A549 treated with AZD9567 at 1 μM for 4 hours (cell line): Measurements from ENCODE around the gene HOOK1. TPM values are rescaled to one million over a fixed set of nuclear protein-coding genes. Genes with fewer than 3 reads are reported as not detected.

Experiments used
- total RNA-seq: library from RNA; stranded (reverse); fragments of 200-300 nt; extraction: Qiagen RNA extraction; gene quantifications from 5 replicates; pipeline ENCODE4 v1.2.3, GENCODE V29; 2022; ENCODE audit not compliant: insufficient read depth

Gene HOOK1
- 0.37 to 2.5 TPM (median 0.61 TPM) in 5 replicates for total RNA-seq

GRCh38 chr1:59814901-59815825, at the start of gene HOOK1:
Gene HOOK1, plus strand, starts transcription at chr1:59814949. Its CDS starts 169 bp downstream, at chr1:59815118.

Other genes with a start within 250 kb of the HOOK1 start
- 0.05 to 0.09 TPM (median 0.06 TPM) in 3 of 5 replicates, not detected in the others for gene CYP2J2, start 111.8 kb downstream of the HOOK1 start, total RNA-seq